HepG2 (cell line): ENCODE measurements around the gene FIBIN. TPM values are rescaled to one million over a fixed set of nuclear protein-coding genes. Genes with fewer than 3 reads are reported as not detected.

Experiments used
- ATAC-seq: fragments of 200-7000 bp; cut with Tn5 transposase; 3 replicates; pipeline ENCODE4 v1.9.1; 2020; ENCODE audit warnings: mild to moderate bottlenecking, moderate library complexity
- BruUV-seq: library from RNA; stranded (reverse); fragments of 400-500 nt; replicated peaks from 2 replicates; lab custom pipeline; 2021; lab: Mats Ljungman, UMichigan
- CTCF ChIA-PET: fragments of 300-600 bp; formaldehyde crosslinking; extraction: SDS; loops from one replicate; lab custom pipeline; 2021; ENCODE audit warnings: low total read pairs, inconsistent platforms, low intra/inter-chr PET ratio; lab: Yijun Ruan, JAX
- POLR2A ChIA-PET: fragments of 350-600 bp; sonication (Branson Sonifier 250); formaldehyde crosslinking; loops from one replicate; lab custom pipeline; 2020; ENCODE audit warnings: antibody characterized with exemption, inconsistent platforms; lab: Yijun Ruan, JAX
- DNase-seq: peaks from one replicate; pipeline ENCODE4 v3.0.0-alpha.2; 2015; ENCODE audit warnings: low spot score
- FAIRE-seq: peaks from 3 replicates; lab custom pipeline; 2011; peaks lifted over from hg19 to GRCh38; lab: Jason Lieb, UNC
- H2AFZ ChIP-seq: one replicate; pipeline ENCODE4 v1.6.1; 2011; ENCODE audit warnings: low read length, inconsistent platforms
- H3K27ac ChIP-seq: fragments of 300-600 bp; 3 replicates; pipeline ENCODE4 v1.8.0; 2011; ENCODE audit warnings: mixed run types, mild to moderate bottlenecking, mixed read lengths, low read length, inconsistent platforms; ENCODE audit not compliant: insufficient read depth; ENCODE audit errors: extremely low read length
- H3K27me3 ChIP-seq, 2 experiments: fragments of 200-600 bp in 1 of 2; 2 replicates in 1 of 2; 3 replicates in 1 of 2; pipeline versions ENCODE4 v1.6.0 to v1.8.0; 2011; ENCODE audit warnings: low read length in 2 of 2, mild to moderate bottlenecking in 2 of 2, moderate library complexity in 2 of 2, inconsistent platforms in 1 of 2; ENCODE audit not compliant: insufficient read depth in 2 of 2, control insufficient read depth in 1 of 2
- H3K36me3 ChIP-seq, 2 experiments: fragments of 200-600 bp in 1 of 2; replicated peaks in 1 of 2; 2 replicates in 1 of 2; 3 replicates in 1 of 2; pipeline versions ENCODE4 v1.5.1 to v1.8.0; 2011; ENCODE audit warnings: low read length in 2 of 2, inconsistent platforms in 1 of 2; ENCODE audit not compliant: insufficient read depth in 2 of 2, control insufficient read depth in 1 of 2
- H3K4me1 ChIP-seq: 2 replicates; pipeline ENCODE4 v1.5.1; 2012; ENCODE audit warnings: low read length, inconsistent platforms; ENCODE audit not compliant: insufficient read depth
- H3K4me2 ChIP-seq: 2 replicates; pipeline ENCODE4 v1.6.0; 2011; ENCODE audit warnings: low read depth, low read length, inconsistent platforms
- H3K4me3 ChIP-seq, 3 experiments: fragments of 200-600 bp in 1 of 3; sonication (generic), shearing (Covaris generic) in 1 of 3; replicated peaks in 1 of 3; 2 replicates each; pipeline ENCODE4 v1.5.1; 2011 to 2016; ENCODE audit warnings: low read length in 3 of 3, inconsistent platforms in 2 of 3, low read depth in 2 of 3, mild to moderate bottlenecking in 2 of 3, control low read depth in 1 of 3, mixed read lengths in 1 of 3; ENCODE audit not compliant: insufficient read depth in 1 of 3
- H3K79me2 ChIP-seq: one replicate; pipeline ENCODE4 v1.6.1; 2011; ENCODE audit warnings: low read length, inconsistent platforms; ENCODE audit not compliant: insufficient read depth
- H3K9ac ChIP-seq: 2 replicates; pipeline ENCODE4 v1.6.0; 2011; ENCODE audit warnings: mild to moderate bottlenecking, low read depth, low read length, inconsistent platforms; ENCODE audit not compliant: insufficient read depth
- H3K9me3 ChIP-seq: 2 replicates; pipeline ENCODE4 v1.5.1; 2012; ENCODE audit warnings: mild to moderate bottlenecking, low read length
- H4K20me1 ChIP-seq: 2 replicates; pipeline ENCODE4 v1.6.0; 2011; ENCODE audit warnings: inconsistent platforms, mild to moderate bottlenecking, low read length, moderate library complexity; ENCODE audit not compliant: insufficient read depth
- ZBED4 ChIP-seq: sonication (generic); formaldehyde crosslinking; IDR thresholded peaks from 2 replicates; pipeline ENCODE4 v1.4.0; 2020; ENCODE audit warnings: missing genetic modification reagents, borderline replicate concordance
- ZBTB7B ChIP-seq: sonication (generic); formaldehyde crosslinking; IDR thresholded peaks from 2 replicates; pipeline ENCODE4 v1.4.0; 2020; ENCODE audit warnings: missing genetic modification reagents
- ZNF12 ChIP-seq: sonication (generic); formaldehyde crosslinking; IDR thresholded peaks from 2 replicates; pipeline ENCODE4 v1.5.0; 2020; ENCODE audit warnings: missing genetic modification reagents
- ZNF709 ChIP-seq: sonication (generic); formaldehyde crosslinking; IDR thresholded peaks from 2 replicates; pipeline ENCODE4 v1.5.0; 2020; ENCODE audit warnings: mild to moderate bottlenecking, missing genetic modification reagents
- ZSCAN31 ChIP-seq: sonication (generic); formaldehyde crosslinking; IDR thresholded peaks from 2 replicates; pipeline ENCODE4 v1.5.0; 2020; ENCODE audit warnings: low read depth, mild to moderate bottlenecking, missing genetic modification reagents
- WGBS: methylation state at CpG from one replicate; pipeline ENCODE4 v1.1.6; 2017; ENCODE audit warnings: low lambda C conversion rate; 5-methylcytosine and 5-hydroxymethylcytosine counted together
- in situ Hi-C: cut with HindIII; loops from 2 replicates; pipeline ENCODE4 v1.10.0; 2017; ENCODE audit warnings: low pct_unique_long_range_greater_than_20kb; ENCODE audit not compliant: extremely low pct_ligation_motif_present
- intact Hi-C: fragments of 100-400 bp; cut with micrococcal nuclease; formaldehyde crosslinking; loops from one replicate; pipeline ENCODE4 v1.10.0; 2022; ENCODE audit not compliant: unreplicated experiment
- polyA plus RNA-seq, 8 experiments: library from polyadenylated mRNA; depleted of rRNA in 3 of 8; stranded (reverse) in 7 of 8; unstranded in 1 of 8; fragments of >200 nt; fragmentation: Illumina TruSeq in 4 of 8; extraction: Trizol in 4 of 8; gene quantifications; 2 replicates each; pipeline versions ENCODE4 v1.2.1 to v1.2.3, GENCODE V29; 2011 to 2016; ENCODE audit warnings: low read depth in 4 of 8, missing spikeins in 1 of 8, mixed read lengths in 1 of 8; ENCODE audit not compliant: insufficient read depth in 1 of 8
- total RNA-seq, 5 experiments: library from RNA; depleted of rRNA; stranded (reverse); fragments of >200 nt; fragmentation: Illumina TruSeq; extraction: Trizol; gene quantifications; 2 replicates each; pipeline ENCODE4 v1.2.3, GENCODE V29; 2016; ENCODE audit warnings: low read depth in 1 of 5
- TF ChIP-seq, protein P1 (sequence below): sonication (generic); formaldehyde crosslinking; IDR thresholded peaks from 2 replicates; pipeline ENCODE4 v1.5.0; 2020; ENCODE audit warnings: missing genetic modification reagents
- TF ChIP-seq, protein P2 (sequence below): IDR thresholded peaks from 2 replicates; pipeline ENCODE4 v1.6.1; 2012; ENCODE audit warnings: inconsistent platforms

Gene FIBIN
- total and polyA plus RNA-seq, 2 of the 13 experiments (the other 11 are each of a cell fraction or from before 2014, with no cell fraction given) = not detected

DNA sequence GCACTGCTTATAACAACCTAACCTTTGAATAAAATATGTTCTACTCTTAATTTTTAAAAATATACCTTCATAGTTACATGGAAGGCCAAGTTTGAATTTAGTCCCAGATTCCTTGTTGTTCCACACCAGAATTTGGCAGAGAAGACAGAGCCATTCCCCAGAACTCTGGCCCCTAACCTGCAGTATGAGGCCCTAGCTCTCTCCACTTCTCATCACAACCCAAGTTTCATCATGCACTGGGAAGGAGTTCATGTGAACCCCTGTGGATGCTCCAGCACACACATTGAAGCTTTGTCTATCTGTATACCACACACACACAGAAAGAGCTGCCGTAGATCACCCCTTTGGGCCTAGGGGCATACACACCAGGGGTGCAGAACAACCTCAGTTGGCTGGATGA lies 36.1 kb downstream of the FIBIN start:
- H2AFZ ChIP-seq = no peak overlapping the region
- TF ChIP-seq, protein P1, sequence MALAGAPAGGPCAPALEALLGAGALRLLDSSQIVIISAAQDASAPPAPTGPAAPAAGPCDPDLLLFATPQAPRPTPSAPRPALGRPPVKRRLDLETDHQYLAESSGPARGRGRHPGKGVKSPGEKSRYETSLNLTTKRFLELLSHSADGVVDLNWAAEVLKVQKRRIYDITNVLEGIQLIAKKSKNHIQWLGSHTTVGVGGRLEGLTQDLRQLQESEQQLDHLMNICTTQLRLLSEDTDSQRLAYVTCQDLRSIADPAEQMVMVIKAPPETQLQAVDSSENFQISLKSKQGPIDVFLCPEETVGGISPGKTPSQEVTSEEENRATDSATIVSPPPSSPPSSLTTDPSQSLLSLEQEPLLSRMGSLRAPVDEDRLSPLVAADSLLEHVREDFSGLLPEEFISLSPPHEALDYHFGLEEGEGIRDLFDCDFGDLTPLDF (CRISPR knock-in tag) = no peak
- TF ChIP-seq ZNF12 (CRISPR knock-in tag) (no peak), ZNF709 (CRISPR knock-in tag) (no peak), ZBED4 (CRISPR knock-in tag) (no peak), ZBTB7B (CRISPR knock-in tag) (no peak), ZSCAN31 (no peak)
- TF ChIP-seq, protein P2, sequence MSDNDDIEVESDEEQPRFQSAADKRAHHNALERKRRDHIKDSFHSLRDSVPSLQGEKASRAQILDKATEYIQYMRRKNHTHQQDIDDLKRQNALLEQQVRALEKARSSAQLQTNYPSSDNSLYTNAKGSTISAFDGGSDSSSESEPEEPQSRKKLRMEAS = no peak
- no peaks in the 10 kb centered on the region for H4K20me1 ChIP-seq
- 77% methylated on average over 1 of the region's 1 CpG for WGBS
- no TSS peak for BruUV-seq
- in situ Hi-C loops (no loop called here), intact Hi-C loops (no loop called here)
- ChIA-PET CTCF (no interaction called here), POLR2A (no interaction called here)
- H3K79me2 ChIP-seq = no peaks in the 10 kb centered on the region
- no peak for ATAC-seq
- no peak overlapping the region for H3K4me3 ChIP-seq
- no peak for DNase-seq
- peaks cover 15% of the 10 kb centered on the region for H3K4me1 ChIP-seq
- no peak overlapping the region for H3K4me2 ChIP-seq
- no peaks in the 10 kb centered on the region for H3K27me3 ChIP-seq
- H3K36me3 ChIP-seq = no peaks in the 10 kb centered on the region
- no peak overlapping the region for H3K9ac ChIP-seq
- H3K9me3 ChIP-seq = no peaks in the 10 kb centered on the region
- H3K27ac ChIP-seq = no peak overlapping the region
- FAIRE-seq = no peak
